RKO (cell line): Measurements from ENCODE around the gene DCDC2C.
A peak's percentile ranks its signal among the peaks of the same experiment; 100 is the strongest.

Source experiments
- DNase-seq: peaks from one replicate; pipeline ENCODE4 v3.0.0-alpha.2; 2016; ENCODE audit warnings: low spot score

DCDC2C gene

DNA sequence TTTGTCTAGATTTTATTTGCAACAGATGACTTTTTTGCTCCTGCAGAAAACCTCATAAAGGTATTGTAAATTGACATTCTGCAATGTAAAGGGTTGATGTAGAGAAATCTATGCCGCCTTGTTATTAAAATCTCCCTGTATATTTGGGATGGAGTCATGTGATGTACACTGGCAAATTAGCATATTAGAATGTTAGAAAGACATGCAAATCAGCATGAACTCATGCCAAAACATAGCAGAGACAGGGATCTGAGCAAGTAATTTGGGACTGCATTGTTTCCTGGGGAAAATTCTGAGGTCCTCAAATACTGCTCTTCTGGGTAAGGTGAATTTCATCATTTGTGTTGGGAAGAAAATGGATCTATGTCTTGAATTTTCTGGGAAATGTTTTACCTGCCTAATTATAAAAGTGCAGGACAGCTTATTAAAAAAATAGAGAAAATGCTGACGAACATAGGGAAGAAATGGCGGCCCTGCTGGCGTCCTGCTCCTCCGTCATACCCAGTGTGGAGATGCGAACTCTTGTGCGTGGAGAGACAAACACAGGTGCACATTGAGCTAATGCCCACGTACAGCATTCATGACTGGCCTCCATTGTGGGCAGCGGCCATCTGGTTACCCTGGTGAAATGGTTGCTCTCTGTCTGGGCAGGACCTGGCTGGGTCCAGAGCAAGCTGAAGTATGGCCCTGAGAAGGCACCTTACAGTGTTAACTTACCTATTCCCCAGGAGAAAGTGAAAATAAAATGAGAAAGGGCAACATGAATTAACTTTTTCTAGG lies 29.1 kb upstream of the DCDC2C start:
- no peak for DNase-seq

DNA sequence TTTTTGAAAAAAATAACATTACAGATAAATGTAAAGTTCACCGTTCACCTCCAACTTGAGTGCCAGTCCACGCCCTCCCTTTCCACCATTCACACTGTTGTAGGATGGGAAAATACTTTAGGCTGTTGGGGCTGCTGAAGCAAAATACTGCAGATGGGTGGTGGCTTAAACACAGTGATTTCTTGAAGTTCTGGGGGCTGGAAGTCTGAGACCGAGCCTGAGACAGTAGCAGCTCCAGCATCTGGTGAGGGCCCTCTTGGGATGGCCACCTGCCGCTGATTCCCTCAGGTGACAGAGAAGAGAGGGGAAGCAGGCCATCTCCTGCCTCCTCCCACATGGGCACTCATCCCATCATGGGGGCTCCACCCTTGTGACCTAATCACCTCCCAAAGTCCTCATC lies 27.7 kb upstream of the DCDC2C start:
- no peak for DNase-seq

DNA sequence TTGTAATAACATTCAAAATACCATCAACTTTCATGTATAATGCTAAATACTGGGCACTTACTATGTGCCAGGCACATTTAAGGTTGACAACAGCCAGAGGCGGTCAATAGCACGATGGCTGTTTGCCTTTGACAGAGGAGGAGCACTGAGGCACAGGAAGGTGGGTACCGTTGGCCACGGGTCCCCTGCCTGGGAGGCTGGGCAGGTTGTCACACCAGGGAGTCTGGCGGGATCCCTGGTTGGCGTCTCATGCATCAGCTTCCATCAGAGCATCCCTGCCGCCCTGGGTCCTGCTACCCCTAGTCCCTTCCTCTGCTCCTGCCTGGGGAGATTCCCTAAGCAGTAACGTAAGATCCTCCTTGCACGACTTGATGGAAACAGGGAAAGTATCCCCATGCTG lies 25.9 kb upstream of the DCDC2C start:
- no peak for DNase-seq

- DNase-seq, result no peak
These were observed 25.2 kb upstream of the DCDC2C start for GRCh38 chr2:3678212-3678611.

- no peak for DNase-seq
These were observed 24.2 kb upstream of the DCDC2C start for GRCh38 chr2:3679180-3679579.

DNA sequence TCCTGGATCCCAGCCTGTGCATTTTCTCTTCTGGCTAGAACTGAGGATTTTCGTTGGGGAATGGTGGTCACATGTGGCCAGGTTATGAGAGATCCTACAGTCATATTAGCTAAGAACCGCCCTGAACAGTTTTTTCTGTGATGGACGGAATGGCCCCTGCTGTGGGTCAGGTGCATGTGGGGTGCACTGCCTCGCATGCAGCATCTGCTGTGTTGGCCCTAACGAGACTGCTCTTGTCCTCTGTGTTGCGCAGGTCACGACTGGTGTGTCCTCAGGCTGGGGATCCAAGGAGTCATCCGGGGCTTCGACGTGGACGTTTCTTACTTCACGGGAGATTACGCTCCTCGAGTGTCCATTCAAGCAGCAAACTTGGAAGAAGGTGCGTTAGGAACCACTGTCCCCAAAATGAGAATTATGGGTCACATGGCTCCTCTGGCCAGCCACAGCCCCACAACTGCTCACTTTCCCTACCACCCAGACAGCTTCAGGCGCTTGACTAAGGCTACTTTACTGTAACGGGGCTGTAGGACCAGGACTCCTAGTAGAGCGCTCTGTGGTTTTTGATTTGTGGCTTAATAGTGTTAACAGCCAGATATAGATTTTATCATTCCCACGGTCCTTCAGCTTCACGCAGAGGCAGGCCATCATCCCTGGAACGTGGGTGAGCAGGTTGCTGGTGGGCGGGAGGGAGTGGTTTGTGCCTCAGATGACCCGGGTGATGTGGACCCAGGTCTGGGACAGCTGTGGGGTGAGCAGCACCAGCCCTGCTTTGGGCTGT lies 23.6 kb upstream of the DCDC2C start:
- no peak for DNase-seq

DNA sequence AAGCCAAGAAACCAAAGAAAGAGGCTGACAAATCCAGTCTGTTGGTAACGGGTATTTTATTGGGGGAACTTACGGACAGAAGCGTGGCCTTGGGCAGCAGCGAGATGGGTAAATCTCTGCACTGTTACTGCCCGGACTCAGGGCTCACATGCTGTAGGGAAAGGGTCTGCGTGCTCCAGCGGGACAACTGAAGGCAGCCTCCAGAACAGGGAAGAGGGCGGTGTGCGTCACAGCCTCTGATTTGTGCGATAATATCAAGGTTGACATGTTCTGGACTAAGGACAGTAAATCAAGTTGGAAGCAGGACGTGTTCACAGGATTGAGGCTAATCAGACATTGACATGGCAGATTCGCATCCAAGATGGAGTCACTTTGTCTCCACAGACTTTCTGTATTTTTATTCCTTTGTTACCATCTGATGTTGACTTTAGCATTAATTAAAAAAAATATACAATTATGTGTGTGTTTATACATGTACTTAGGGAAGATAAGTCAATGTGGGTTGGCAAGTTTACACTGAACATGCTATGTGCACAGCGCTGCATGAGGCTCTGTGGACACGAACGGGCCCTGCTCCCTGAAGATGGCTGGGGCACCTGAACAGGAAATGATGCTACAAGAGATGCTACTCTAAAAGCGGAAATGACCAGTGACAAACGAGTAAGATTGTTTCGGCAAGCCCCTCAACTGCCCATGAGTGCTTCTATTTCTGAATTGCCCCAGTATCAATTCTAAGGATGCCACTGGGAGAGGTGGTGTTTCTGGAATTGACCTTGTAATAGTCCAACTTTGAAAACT lies 22.6 kb upstream of the DCDC2C start:
- DNase-seq, result no peak

DNA sequence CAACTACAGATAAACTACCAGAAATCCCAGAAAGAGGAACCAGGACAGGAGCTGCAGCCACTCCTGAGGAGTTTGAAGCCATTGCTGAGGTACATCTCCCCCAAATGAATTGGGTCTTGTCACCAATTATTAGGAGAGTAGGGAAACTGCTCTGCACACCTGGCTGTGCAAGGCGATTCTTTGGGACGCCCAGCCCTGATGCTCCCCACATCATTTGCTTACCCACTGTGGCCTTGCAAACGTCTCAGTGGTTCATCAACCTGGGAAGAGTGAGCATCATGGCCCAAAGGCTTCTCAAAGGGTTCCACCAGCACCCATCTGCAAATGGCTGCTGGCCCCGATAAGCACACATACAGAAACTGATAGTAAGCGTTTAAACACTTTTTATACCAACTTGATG lies 21.8 kb upstream of the DCDC2C start:
- DNase-seq, result no peak

DNA sequence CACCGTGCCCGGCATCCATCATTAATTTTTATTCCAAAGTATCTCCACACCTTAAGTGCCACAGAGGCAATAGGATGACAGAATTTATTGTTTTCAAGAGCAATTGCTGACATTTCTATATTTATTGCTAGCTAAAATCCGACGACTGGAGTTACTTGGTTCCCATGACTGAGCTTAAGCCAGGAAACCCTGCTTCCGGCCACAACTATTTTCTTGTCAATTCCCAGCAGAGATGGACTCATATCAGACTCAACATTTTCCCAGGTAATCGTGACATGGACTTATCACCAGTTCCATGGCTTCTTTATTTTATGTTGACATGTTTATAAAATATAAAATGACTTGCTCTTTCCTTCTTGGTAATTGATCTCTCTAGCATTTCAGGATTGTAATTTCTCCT lies 20.6 kb upstream of the DCDC2C start:
- no peak for DNase-seq

DNA sequence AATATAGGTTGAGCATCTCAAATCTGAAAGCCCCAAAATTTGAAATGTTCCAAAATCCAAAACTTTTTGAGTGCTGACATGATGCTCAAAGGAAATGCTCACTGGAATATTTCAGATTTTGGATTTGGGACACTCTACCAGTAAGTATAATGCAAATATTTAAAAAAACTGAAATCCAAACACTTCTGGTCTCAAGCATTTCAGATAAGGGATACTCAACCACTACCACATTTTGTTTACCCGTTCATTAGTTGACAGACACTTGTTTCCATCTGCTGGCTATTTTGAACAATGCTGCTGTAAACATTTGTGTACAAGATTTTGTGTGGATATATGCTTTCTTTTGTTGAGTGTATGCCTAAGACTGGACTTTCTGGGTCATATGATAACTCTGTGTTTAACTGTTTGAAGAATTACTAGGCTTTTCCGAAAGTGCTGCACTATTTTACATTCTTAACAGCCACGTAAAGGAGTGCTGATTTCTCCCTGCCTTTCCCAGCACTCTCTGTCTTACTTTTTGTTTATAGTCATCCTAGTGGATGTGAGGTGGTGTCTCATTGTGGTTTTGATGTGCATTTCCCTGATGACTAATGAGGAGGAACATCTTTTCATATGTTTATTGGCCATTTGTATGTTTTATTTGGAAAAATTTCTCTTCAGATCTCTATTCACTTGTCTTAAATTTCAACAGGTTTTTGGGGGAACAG lies 19.5 kb upstream of the DCDC2C start:
- peak; percentile 24 for DNase-seq

GRCh38 chr2:3689998-3690748 lies 13.2 kb upstream of the DCDC2C start:
- DNase-seq, result no peak

- peak; percentile 68 for DNase-seq
These were observed 11.0 kb upstream of the DCDC2C start for GRCh38 chr2:3692375-3692774.

DNA sequence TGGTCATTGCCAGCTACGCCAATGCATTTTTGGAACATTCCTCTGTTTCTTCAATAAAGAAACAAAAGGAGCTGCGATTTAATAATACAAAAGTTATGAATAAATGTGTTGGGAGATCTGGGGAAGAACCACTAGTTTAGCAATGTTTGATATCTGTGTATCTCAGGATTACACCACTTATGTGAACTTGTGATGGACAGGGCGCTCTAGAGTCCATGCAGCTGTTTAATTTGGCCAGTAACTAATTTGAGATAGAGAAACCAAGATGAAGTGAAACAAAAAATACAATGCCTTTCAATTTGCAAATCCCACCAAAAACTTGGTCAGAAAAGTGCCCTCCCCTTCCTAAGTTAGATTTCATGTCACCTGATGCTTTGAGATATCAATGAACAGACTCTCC lies 6.8 kb upstream of the DCDC2C start:
- no peak for DNase-seq

GRCh38 chr2:3701071-3701470 lies 2.3 kb upstream of the DCDC2C start:
- DNase-seq, result no peak

DNA sequence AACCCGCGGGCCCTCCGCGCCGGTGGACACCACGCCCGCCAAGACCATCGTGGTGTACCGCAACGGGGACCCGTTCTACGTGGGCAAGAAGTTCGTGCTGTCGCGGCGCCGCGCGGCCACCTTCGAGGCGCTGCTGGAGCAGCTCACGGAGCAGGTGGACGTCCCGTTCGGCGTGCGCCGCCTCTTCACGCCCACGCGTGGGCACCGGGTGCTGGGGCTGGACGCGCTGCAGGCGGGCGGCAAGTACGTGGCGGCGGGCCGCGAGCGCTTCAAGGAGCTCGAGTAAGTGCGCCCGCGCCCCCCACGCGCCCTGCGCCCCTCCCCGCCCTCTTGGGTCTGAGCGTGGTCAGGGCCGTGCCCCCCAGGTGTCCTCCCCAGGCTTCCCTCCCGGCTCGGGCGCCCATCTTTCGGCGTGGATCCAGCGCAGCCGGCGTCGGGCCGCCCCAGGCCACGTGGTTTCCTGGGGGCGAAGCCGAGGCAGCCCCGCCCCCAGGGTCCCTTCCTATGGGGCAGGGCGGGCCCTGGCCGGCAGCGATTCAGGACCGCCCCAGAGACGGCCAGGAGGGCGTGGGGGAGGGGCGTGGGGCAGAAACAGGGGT lies 481 bp downstream of the DCDC2C start:
- no peak for DNase-seq

- no peak for DNase-seq
These were observed 1.3 kb downstream of the DCDC2C start for GRCh38 chr2:3704692-3705091.

GRCh38 chr2:3705782-3706181 lies 2.4 kb downstream of the DCDC2C start:
- DNase-seq, result no peak

DNA sequence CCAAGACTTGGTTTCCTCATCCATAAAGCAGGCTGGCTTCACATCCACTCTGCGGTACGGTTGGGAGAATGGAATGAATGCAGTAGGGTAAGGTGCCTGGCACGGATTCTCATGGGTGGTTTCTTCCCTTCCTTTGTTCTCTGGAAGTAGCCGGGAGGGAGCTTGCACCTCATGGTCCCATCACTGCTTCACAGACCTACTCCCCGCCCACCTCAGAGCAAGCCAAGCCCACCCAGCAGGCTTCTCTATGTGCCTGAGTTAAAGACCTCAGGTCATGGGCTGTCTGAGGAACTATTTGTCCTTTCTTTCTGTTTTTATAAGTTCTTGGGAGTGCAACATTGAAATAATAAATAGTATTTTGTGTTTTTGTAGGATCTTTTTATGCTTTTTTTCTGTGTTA lies 3.5 kb downstream of the DCDC2C start:
- no peak for DNase-seq

DNA sequence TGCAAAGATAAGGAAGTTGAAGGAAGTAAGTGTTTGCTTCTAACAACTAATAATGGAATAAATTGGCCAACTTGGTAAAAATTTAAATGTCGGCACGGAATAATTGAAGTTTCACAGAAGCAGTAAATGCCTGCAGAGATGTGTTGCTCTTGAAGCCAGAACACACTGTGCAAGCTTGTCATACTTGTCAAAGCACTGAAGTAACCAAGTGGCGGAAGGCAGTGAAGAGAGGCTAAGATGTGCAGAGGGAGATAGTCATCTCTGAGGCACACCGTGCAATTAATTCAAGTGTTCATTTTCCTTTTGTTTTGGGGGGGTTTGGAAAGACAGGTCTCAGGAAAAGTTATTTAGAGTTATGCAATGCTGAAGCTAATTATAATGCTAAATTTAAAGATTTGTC lies 5.2 kb downstream of the DCDC2C start:
- no peak for DNase-seq

DNA sequence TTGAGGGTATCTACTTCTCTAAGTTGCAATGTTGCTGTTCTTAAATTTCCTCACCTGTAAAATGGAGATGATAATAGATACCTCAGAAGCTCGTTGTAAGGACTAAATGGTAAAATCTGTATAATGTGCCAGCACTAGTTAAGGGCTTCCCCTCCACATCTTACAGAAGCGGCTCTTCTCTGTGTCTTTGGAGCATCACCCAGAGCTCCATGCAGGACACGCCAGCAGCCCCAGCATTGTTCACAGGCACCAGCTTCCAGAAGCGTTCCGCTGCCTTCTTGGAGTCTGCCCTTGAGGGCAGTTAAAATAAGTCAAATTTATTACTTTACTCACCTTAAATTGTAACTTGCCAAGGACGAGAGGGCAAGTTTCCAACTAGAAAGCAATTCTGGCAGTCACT lies 5.8 kb downstream of the DCDC2C start:
- DNase-seq, result no peak

GRCh38 chr2:3712424-3712823 lies 9.0 kb downstream of the DCDC2C start:
- DNase-seq, result no peak
